Spleen (tissue), 11 donors: Measurements from ENCODE around the gene WDR59. TPM values are rescaled to one million over a fixed set of nuclear protein-coding genes. Genes with fewer than 3 reads are reported as not detected.

Source experiments
- DNase-seq: peaks from one replicate; pipeline ENCODE4 v3.0.0-alpha.2; 2020
- H3K27ac ChIP-seq, 8 donors: fragments of 200-600 bp; sonication (generic) in 7 of 8; 1 replicate in 4 of 8; 2 replicates in 4 of 8; pipeline versions ENCODE4 v1.5.0 to v1.8.0; 2016 to 2021; ENCODE audit warnings: inconsistent platforms in 4 of 8, mild to moderate bottlenecking in 4 of 8, moderate library complexity in 1 of 8
- H3K27me3 ChIP-seq, 7 donors: fragments of 200-600 bp; sonication (generic) in 6 of 7; replicated peaks in 1 of 7; 1 replicate in 4 of 7; 2 replicates in 3 of 7; pipeline versions ENCODE4 v1.5.0 to v1.8.0; 2016 to 2021; ENCODE audit warnings: inconsistent platforms in 3 of 7, mild to moderate bottlenecking in 1 of 7
- H3K36me3 ChIP-seq, 6 donors: fragments of 200-600 bp; sonication (generic) in 5 of 6; 1 replicate in 4 of 6; 2 replicates in 2 of 6; pipeline versions ENCODE4 v1.5.0 to v1.8.0; 2016 to 2021; ENCODE audit warnings: inconsistent platforms in 2 of 6
- H3K4me1 ChIP-seq, 6 donors: fragments of 200-600 bp; sonication (generic) in 5 of 6; 1 replicate in 3 of 6; 2 replicates in 3 of 6; pipeline versions ENCODE4 v1.5.0 to v1.8.0; 2016 to 2021; ENCODE audit warnings: inconsistent platforms in 3 of 6
- H3K4me3 ChIP-seq, 8 donors: fragments of 200-600 bp; sonication (generic) in 7 of 8; 1 replicate in 4 of 8; 2 replicates in 4 of 8; pipeline versions ENCODE4 v1.5.0 to v1.8.0; 2016 to 2021; ENCODE audit warnings: inconsistent platforms in 4 of 8, mild to moderate bottlenecking in 4 of 8, moderate library complexity in 2 of 8
- H3K9me3 ChIP-seq, 8 donors: fragments of 200-600 bp; sonication (generic) in 7 of 8; 1 replicate in 4 of 8; 2 replicates in 4 of 8; pipeline versions ENCODE4 v1.5.0 to v1.8.0; 2016 to 2021; ENCODE audit warnings: inconsistent platforms in 4 of 8
- POLR2A ChIP-seq, 3 donors: fragments of 450-650 bp; IDR thresholded peaks; one replicate each; pipeline ENCODE4 v1.5.1; 2017; ENCODE audit warnings: antibody characterized with exemption in 3 of 3, mild to moderate bottlenecking in 1 of 3
- POLR2AphosphoS5 ChIP-seq, 3 donors: sonication (generic); formaldehyde crosslinking; IDR thresholded peaks; one replicate each; pipeline ENCODE4 v1.5.1; 2017; ENCODE audit warnings: antibody characterized with exemption in 3 of 3
- WGBS, 5 donors: extraction: QIAGEN DNeasy Blood & Tissue Kit in 3 of 5; methylation state at CpG; one replicate each; pipeline versions ENCODE4 v1.1.5 to v1.1.7; 2013 to 2018; 5-methylcytosine and 5-hydroxymethylcytosine counted together
- intact Hi-C: fragments of 100-400 bp; cut with DNase I; formaldehyde crosslinking; loops from one replicate; pipeline ENCODE4 v1.15.0; 2023; ENCODE audit warnings: low total_unique reads
- polyA plus RNA-seq, 3 donors: library from polyadenylated mRNA; stranded (reverse); fragments of 200-250 nt; gene quantifications; one replicate each; pipeline ENCODE4 v1.2.1, GENCODE V29; 2013
- total RNA-seq, 7 donors: library from RNA; depleted of rRNA in 3 of 7; stranded (reverse); fragments of >200 nt in 3 of 7; fragmentation: NEBNext Ultra II Directional in 4 of 7; extraction: Animal tissue kit (Norgen Biotek cat#: 25700) in 4 of 7; gene quantifications; one replicate each; pipeline versions ENCODE4 v1.1.0 to v1.2.1, GENCODE V29; 2016 to 2021
- TF ChIP-seq, protein P1 (sequence below), 11 experiments: fragments of 200-600 bp in 7 of 11; fragments of 450-650 bp in 4 of 11; sonication (generic) in 4 of 11; IDR thresholded peaks in 8 of 11; conservative IDR thresholded peaks in 3 of 11; 1 replicate in 7 of 11; 2 replicates in 4 of 11; pipeline versions ENCODE4 v1.4.0 to v1.8.0; 2016 to 2021; ENCODE audit warnings: antibody characterized with exemption in 11 of 11, inconsistent platforms in 4 of 11, mild to moderate bottlenecking in 1 of 11
- donor health status: healthy with polysubstance abuse.
- donor health status: DM: no; HTN: no; CAD: no; lungs with moderate emphysema.
- donor health status: DM: no; HTN: no; CAD: no.
- donor health status: Bipolar disorder and iron deficiency.
- donor health status: healthy.
- donor health status: DM: no; HTN: no; CAD: no.
- donor health status: DM: yes; HTN: yes; CAD: no.

Gene WDR59
- total and polyA plus RNA-seq, 10 donors = 18.1 to 76.7 (median 46.4) TPM

- no peak for DNase-seq
- Histone ChIP-seq H3K4me3 (no peak overlapping the region), H3K27me3 (no peaks in the 10 kb centered on the region), H3K36me3 (peaks cover 0 to 64% (median 17%) of the 10 kb centered on the region in 6 donors), H3K27ac (no peak overlapping the region), H3K4me1 (peaks cover 0 to 15% (median 8%) of the 10 kb centered on the region in 6 donors), H3K9me3 (no peaks in the 10 kb centered on the region)
- 77 to 98% (median 94%) methylated on average over 2 of the region's 2 CpGs for WGBS, 5 donors
- TF ChIP-seq POLR2A (IDR thresholded peaks at IDR 0.05) (no peak), POLR2AphosphoS5 (IDR thresholded peaks at IDR 0.05) (no peak)
- TF ChIP-seq, protein P1, sequence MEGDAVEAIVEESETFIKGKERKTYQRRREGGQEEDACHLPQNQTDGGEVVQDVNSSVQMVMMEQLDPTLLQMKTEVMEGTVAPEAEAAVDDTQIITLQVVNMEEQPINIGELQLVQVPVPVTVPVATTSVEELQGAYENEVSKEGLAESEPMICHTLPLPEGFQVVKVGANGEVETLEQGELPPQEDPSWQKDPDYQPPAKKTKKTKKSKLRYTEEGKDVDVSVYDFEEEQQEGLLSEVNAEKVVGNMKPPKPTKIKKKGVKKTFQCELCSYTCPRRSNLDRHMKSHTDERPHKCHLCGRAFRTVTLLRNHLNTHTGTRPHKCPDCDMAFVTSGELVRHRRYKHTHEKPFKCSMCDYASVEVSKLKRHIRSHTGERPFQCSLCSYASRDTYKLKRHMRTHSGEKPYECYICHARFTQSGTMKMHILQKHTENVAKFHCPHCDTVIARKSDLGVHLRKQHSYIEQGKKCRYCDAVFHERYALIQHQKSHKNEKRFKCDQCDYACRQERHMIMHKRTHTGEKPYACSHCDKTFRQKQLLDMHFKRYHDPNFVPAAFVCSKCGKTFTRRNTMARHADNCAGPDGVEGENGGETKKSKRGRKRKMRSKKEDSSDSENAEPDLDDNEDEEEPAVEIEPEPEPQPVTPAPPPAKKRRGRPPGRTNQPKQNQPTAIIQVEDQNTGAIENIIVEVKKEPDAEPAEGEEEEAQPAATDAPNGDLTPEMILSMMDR (IDR thresholded peaks at IDR 0.05 in 8 of 11, conservative IDR thresholded peaks at IDR 0.05 in 3 of 11) = no peak
- intact Hi-C loops = no loop called here
These were observed 112.6 kb downstream of the WDR59 start for GRCh38 chr16:74872302-74872701.

DNA sequence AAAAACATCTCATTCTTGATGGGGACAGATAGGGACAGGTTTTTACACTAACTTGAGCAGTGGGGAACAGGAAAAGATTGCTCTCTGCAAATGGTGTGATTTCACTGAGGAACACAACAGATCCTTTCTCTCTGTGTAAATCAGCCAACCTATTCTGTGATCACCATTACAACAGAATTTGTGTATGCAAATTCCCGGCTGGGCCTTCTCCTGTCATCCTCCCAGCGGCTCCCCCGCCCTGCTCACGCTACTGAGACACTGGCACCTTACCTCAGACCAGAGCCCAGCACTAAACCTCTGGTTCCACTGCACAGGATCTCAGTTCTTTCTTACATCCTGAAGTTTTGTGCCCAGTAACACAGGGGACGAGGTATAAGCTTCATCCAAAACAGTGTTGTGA is 113.3 kb downstream of the WDR59 start:
- H3K27ac ChIP-seq = no peak overlapping the region
- no peak for DNase-seq
- TF ChIP-seq, protein P1 (IDR thresholded peaks at IDR 0.05 in 8 of 11, conservative IDR thresholded peaks at IDR 0.05 in 3 of 11) = no peak
- no peak overlapping the region for H3K4me3 ChIP-seq
- H3K4me1 ChIP-seq = peaks cover 0 to 15% (median 8%) of the 10 kb centered on the region in 6 donors
- intact Hi-C loops = no loop called here
- H3K36me3 ChIP-seq = peaks cover 0 to 57% (median 15%) of the 10 kb centered on the region in 6 donors
- no peaks in the 10 kb centered on the region for H3K9me3 ChIP-seq
- H3K27me3 ChIP-seq = no peaks in the 10 kb centered on the region
- 76 to 95% (median 87%) methylated on average over 5 of the region's 5 CpGs for WGBS, 5 donors

- H3K9me3 ChIP-seq = no peaks in the 10 kb centered on the region
- peaks cover 0 to 26% (median 6%) of the 10 kb centered on the region in 6 donors for H3K36me3 ChIP-seq
- peaks cover 0 to 15% (median 8%) of the 10 kb centered on the region in 6 donors for H3K4me1 ChIP-seq
- H3K27ac ChIP-seq = peak overlapping the region in 6 of 8 donors; percentile 51 to 60 (median 54)
- no peak for DNase-seq
- no peaks in the 10 kb centered on the region for H3K27me3 ChIP-seq
- 25 to 32% (median 31%) methylated on average over 6 of the region's 6 CpGs for WGBS, 5 donors
- H3K4me3 ChIP-seq = no peak overlapping the region
- intact Hi-C loops = no loop called here
- TF ChIP-seq POLR2AphosphoS5 (IDR thresholded peaks at IDR 0.05) (no peak), POLR2A (IDR thresholded peaks at IDR 0.05) (no peak)
- TF ChIP-seq, protein P1 (IDR thresholded peaks at IDR 0.05 in 8 of 11, conservative IDR thresholded peaks at IDR 0.05 in 3 of 11) = no peak
These were observed 116.4 kb downstream of the WDR59 start for GRCh38 chr16:74868501-74868900.

GRCh38 chr16:74868035-74868434 is 116.9 kb downstream of the WDR59 start:
- 75 to 85% (median 79%) methylated on average over 5 of the region's 5 CpGs for WGBS, 5 donors
- no peak for TF ChIP-seq POLR2AphosphoS5 (IDR thresholded peaks at IDR 0.05)
- TF ChIP-seq, protein P1 (IDR thresholded peaks at IDR 0.05 in 8 of 11, conservative IDR thresholded peaks at IDR 0.05 in 3 of 11) = no peak
- TF ChIP-seq POLR2A (IDR thresholded peaks at IDR 0.05) = no peak
- intact Hi-C loops = no loop called here

More at GRCh38 chr16:74868035-74868434, 116.9 kb downstream of the WDR59 start:
- peaks cover 0 to 21% (median 2%) of the 10 kb centered on the region in 6 donors for H3K36me3 ChIP-seq
- no peak overlapping the region for H3K4me3 ChIP-seq
- no peaks in the 10 kb centered on the region for H3K9me3 ChIP-seq
- H3K4me1 ChIP-seq = peaks cover 0 to 15% (median 8%) of the 10 kb centered on the region in 6 donors
- no peaks in the 10 kb centered on the region for H3K27me3 ChIP-seq
- peak overlapping the region in 6 of 8 donors; percentile 15 to 60 (median 54) for H3K27ac ChIP-seq
- no peak for DNase-seq
